Measurements from ENCODE around the gene TMA16. TPM values are rescaled to one million over a fixed set of nuclear protein-coding genes. Genes with fewer than 3 reads are reported as not detected.
A peak's percentile ranks its signal among the peaks of the same experiment; 100 is the strongest.

TMA16 gene
- polyA plus RNA-seq, 2 of the 4 experiments (the other 2 are of a cell fraction), result 28.5 to 36.1 TPM

- FAIRE-seq (no peak), DNase-seq (ENCODE audit: low read depth in 1 of 2, low spot score in 1 of 2) (no peak), ATAC-seq (no peak)
- Histone ChIP-seq H3K9me3 (no peaks in the 10 kb centered on the region), H3K4me1 (no peaks in the 10 kb centered on the region), H3K27ac (no peak overlapping the region), H3K4me2 (no peak overlapping the region), H3K4me3 (no peak overlapping the region)
- ChIA-PET POLR2A (no interaction called here), CTCF (no interaction called here)
- WGBS (ENCODE audit: missing lambda C conversion rate), result 56% methylated on average over 4 of the region's 4 CpGs
- TF ChIP-seq HMGXB4 (CRISPR knock-in tag; IDR thresholded peaks at IDR 0.05; ENCODE audit: borderline replicate concordance), result no peak
- TF ChIP-seq PHF8 (IDR thresholded peaks at IDR 0.05; ENCODE audit: borderline replicate concordance, low read depth), result no peak
- no peak for TF ChIP-seq CHD4 (IDR thresholded peaks at IDR 0.05; ENCODE audit: borderline replicate concordance)
- TF ChIP-seq CEBPB (IDR thresholded peaks at IDR 0.05), result peak; percentile 73 to 84; a peak in 3 of 4 replicates
Observed at GRCh38 chr4:163467082-163467770, 27.3 kb upstream of the TMA16 start.

GRCh38 chr4:163470391-163470790, 24.1 kb upstream of the TMA16 start:
- 5% methylated on average over 3 of the region's 3 CpGs for WGBS (ENCODE audit: missing lambda C conversion rate)
- FAIRE-seq, result no peak
- H3K4me3 ChIP-seq, result no peak overlapping the region
- no peak for DNase-seq (ENCODE audit: low read depth in 1 of 2, low spot score in 1 of 2)
- no peak for ATAC-seq
- ChIA-PET POLR2A (no interaction called here), CTCF (no interaction called here)
- H3K9me3 ChIP-seq, result no peaks in the 10 kb centered on the region
- H3K4me2 ChIP-seq, result no peak overlapping the region
- TF ChIP-seq ELK1 (IDR thresholded peaks at IDR 0.05; ENCODE audit: low read depth, low read length), result no peak
- TF ChIP-seq CHD4 (IDR thresholded peaks at IDR 0.05; ENCODE audit: borderline replicate concordance), result no peak
- no peak for TF ChIP-seq HDAC2 (IDR thresholded peaks at IDR 0.05)
- no peak for TF ChIP-seq SMC3 (IDR thresholded peaks at IDR 0.05)
- TF ChIP-seq SREBF2 (IDR thresholded peaks at IDR 0.05), result no peak
- no peak for TF ChIP-seq BCL3 (IDR thresholded peaks at IDR 0.05)
- TF ChIP-seq FOXS1 (CRISPR knock-in tag; IDR thresholded peaks at IDR 0.05), result no peak
- TF ChIP-seq HMGXB4 (CRISPR knock-in tag; IDR thresholded peaks at IDR 0.05; ENCODE audit: borderline replicate concordance), result no peak
- TF ChIP-seq ZC3H11A (IDR thresholded peaks at IDR 0.05), result no peak
- TF ChIP-seq CHD2 (IDR thresholded peaks at IDR 0.05; ENCODE audit: low read length, partially characterized antibody), result no peak
- TF ChIP-seq KDM1A (IDR thresholded peaks at IDR 0.05; ENCODE audit: low read depth), result no peak
- TF ChIP-seq RCOR1 (IDR thresholded peaks at IDR 0.05; ENCODE audit: low read depth, low read length), result no peak
- TF ChIP-seq CBX2 (IDR thresholded peaks at IDR 0.05; ENCODE audit: borderline replicate concordance, low read depth), result no peak
- TF ChIP-seq ATOH8 (CRISPR knock-in tag; IDR thresholded peaks at IDR 0.05; ENCODE audit: low read depth), result no peak
- no peak for TF ChIP-seq NR3C1 (IDR thresholded peaks at IDR 0.05)
- no peak for TF ChIP-seq PHF8 (IDR thresholded peaks at IDR 0.05; ENCODE audit: borderline replicate concordance, low read depth)
- H3K4me1 ChIP-seq, result no peaks in the 10 kb centered on the region
- no peak overlapping the region for H3K27ac ChIP-seq

All from A549 (cell line).